Measurements from ENCODE around the gene AGAP1.

Gene AGAP1

DNA sequence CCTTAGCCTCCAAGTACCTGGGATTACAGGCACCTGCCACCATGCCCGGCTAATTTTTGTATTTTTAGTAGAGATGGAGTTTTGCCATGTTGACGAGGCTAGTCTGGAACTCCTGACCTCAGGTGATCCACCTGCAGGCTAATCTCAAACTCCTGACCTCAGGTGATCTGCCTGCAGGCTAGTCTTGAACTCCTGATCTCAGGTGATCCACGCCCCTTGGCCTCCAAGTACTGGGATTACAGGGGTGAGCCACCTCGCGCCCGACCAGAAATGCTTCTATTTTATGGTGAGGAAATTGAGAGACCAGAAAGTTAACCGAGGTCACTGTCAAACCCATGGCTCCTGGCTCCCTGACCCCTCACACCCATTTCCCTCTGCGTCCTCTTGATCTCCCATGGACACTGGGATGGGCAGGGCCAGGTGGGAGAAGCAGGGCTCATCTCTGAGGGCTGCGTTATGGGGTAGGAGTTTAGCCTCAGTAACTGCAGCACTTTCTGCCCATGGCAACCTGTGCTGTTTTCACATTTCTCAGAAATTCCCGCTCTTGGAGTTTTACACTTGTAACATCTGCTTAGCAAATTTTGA is 210.0 kb downstream of the AGAP1 start:
- no peak for DNase-seq (ENCODE audit: low read depth in 1 of 2, low spot score in 1 of 2)

- no peak for DNase-seq (ENCODE audit: low read depth in 1 of 2, low spot score in 1 of 2)
Measured at GRCh38 chr2:235705296-235705695, 211.5 kb downstream of the AGAP1 start.

GRCh38 chr2:235706506-235706905 is 212.7 kb downstream of the AGAP1 start:
- no peak for DNase-seq (ENCODE audit: low read depth in 1 of 2, low spot score in 1 of 2)

GRCh38 chr2:235707411-235708096 is 213.7 kb downstream of the AGAP1 start:
- DNase-seq (ENCODE audit: low read depth in 1 of 2, low spot score in 1 of 2) = no peak

DNA sequence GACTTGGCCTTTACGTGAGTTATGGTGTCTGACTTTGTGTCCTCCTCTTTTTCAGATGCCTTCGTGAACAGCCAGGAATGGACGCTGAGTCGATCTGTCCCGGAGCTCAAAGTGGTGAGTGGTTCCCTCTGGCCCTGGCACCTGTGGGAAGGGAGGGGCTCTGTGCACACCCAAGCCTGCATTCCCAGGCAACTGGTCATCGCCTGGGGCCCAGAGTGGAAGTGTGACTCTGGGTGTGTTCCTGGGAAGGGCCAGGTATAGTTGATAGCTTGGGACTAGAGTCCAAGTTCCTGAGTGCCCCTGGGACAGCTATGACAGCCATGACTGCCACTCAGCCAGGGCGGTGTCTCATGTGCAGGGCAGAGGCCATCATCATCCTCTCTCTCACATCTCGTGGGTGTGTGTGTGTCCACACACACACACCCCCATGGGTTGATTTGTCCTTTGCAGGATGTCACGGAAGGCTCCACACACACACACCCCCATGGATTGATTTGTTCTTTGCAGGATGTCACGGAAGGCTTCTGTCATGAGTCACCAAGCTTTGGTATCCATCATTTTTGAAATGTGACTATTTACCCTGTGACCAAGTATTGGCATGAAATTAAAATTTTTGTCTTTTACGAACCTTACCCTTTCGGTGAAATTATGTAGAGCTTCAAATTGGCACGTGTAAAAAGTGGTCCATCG is 215.4 kb downstream of the AGAP1 start:
- no peak for DNase-seq (ENCODE audit: low read depth in 1 of 2, low spot score in 1 of 2)

DNA sequence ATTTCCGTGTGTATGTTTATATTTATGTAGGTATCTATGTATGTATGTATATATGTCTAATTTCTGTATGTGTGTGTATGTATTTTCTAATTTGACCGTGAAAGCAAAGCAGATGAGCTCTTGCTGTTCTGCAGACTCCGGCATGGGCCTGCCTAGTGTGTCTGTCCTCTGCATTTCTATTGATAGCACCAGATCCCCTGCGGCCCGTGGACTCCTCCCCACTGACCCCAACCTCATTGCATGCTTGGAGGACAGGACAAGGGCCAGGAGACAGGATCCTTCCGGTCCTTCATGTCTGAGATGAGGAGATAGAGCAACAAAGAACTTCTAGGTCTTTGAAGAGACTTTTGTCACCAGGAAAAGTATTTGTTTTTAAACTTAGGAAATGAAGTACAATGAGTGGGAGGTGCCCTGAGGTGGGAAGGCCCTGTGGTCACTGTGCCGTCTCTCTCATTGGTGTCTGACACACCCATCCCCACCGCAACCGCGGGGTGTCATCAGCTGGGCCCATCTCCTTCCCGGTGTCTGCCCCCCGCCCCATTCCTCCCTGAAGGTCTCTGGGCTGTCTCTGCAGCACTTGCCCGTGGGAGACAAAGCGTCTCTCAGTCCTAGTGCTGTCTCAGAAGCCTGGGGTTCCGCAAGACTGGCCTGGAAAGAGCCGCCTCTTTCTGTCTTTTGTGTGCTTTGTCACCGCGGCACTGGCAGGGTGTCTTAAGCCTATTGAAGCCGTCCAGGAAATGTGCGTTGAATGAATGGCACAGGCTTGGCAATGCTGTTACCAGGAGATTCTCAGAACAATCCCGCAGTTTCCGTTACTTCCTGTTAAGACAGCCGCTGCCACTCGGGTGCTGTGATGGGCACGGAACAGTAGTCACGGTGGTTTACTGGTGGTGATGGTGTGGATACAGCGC is 216.4 kb downstream of the AGAP1 start:
- DNase-seq (ENCODE audit: low read depth in 1 of 2, low spot score in 1 of 2) = no peak

GRCh38 chr2:235710933-235711332 is 217.1 kb downstream of the AGAP1 start:
- no peak for DNase-seq (ENCODE audit: low read depth in 1 of 2, low spot score in 1 of 2)

- DNase-seq (ENCODE audit: low read depth in 1 of 2, low spot score in 1 of 2) = no peak
Measured at GRCh38 chr2:235711527-235711926, 217.7 kb downstream of the AGAP1 start.

DNA sequence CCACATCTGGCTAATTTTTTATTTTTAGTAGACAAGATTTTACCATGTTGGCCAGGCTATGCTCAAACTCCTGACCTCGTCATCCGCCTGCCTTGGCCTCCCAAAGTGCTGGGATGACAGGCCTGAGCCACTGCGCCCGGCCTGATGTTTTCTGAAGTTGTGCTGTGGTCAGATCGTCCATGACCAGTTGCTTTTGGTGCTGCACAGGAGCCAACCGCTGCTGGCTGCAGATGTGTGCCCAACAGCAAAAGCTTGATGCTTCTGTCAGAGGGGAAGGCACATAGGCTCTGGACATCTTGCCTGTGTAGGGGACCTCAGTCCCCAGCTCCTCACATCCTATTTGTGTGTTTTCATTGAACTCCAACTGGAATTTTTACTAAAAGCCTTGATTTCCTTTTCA is 218.3 kb downstream of the AGAP1 start:
- DNase-seq (ENCODE audit: low read depth in 1 of 2, low spot score in 1 of 2) = no peak

DNA sequence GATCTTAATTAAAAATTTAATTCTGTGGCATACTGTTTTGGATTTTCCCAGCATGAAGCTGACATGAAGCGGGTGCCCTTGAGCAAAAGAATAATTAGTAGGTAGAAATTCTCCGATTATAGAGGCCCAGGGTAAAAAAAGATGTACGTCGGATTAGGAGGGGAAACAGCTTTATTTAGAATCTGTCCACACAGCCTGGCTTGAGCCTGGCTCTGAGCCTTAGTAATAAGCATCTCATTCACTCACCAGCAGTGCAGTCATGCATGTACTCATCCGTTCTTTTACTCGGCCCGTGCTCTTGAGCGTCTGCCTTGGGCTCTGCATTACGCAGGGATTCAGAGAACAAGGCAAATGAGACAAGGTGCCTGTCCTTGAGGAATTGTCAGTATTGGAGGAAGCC is 219.3 kb downstream of the AGAP1 start:
- no peak for DNase-seq (ENCODE audit: low read depth in 1 of 2, low spot score in 1 of 2)

- no peak for DNase-seq (ENCODE audit: low read depth in 1 of 2, low spot score in 1 of 2)
Measured at GRCh38 chr2:235715601-235716000, 221.8 kb downstream of the AGAP1 start.

DNA sequence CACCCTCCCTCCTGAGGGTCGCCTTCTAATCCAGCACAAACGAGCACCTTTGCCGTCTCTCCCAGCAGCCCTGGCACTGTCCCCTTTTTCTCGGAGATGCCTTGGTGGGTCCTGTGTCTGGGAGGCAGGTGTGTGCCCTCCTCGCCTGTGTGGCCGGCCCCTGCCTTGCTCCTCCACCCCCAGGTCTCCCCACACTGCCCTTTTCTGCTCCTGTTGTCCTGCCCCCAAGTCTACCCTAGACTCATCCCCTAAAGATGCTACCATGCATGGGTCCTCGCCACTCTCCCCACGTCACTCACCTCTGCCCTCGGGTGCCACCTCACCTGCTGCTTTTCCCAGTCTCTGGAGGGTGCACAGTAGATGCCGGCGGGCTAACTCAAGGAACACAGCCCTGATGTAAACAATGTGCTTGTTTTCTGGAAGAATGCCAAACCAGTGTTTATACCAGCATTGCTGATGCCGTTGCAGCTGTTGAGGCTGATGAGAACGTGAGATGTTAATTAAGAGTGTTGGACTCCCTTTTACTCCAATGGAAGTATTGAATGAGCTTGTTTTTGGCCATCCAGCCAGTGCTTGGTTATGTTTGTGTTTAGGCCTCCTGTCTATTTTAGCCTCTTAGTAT is 223.1 kb downstream of the AGAP1 start:
- no peak for DNase-seq (ENCODE audit: low read depth in 1 of 2, low spot score in 1 of 2)

- no peak for DNase-seq (ENCODE audit: low read depth in 1 of 2, low spot score in 1 of 2)
Measured at GRCh38 chr2:235719146-235719942, 225.5 kb downstream of the AGAP1 start.

GRCh38 chr2:235721625-235722024 is 227.8 kb downstream of the AGAP1 start:
- no peak for DNase-seq (ENCODE audit: low read depth in 1 of 2, low spot score in 1 of 2)

DNA sequence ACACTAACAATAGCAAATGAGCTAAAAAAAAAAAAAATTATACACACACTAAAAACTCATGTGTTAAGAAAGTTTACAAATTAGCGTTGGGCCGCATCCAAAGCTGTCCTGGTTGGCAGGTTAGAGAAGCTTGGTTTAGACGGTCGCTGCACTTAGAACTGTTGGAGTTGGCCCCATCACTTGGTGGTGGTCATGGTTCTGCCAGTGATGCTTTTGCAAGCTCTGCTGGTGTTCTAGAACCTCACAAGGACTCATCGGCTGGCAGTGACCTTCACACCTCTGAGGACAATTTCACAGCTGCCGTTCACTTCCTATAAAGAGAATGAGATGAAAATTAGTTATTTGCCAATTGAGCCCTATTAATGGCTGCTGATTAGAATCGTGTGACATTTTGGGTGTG is 229.0 kb downstream of the AGAP1 start:
- no peak for DNase-seq (ENCODE audit: low read depth in 1 of 2, low spot score in 1 of 2)

DNA sequence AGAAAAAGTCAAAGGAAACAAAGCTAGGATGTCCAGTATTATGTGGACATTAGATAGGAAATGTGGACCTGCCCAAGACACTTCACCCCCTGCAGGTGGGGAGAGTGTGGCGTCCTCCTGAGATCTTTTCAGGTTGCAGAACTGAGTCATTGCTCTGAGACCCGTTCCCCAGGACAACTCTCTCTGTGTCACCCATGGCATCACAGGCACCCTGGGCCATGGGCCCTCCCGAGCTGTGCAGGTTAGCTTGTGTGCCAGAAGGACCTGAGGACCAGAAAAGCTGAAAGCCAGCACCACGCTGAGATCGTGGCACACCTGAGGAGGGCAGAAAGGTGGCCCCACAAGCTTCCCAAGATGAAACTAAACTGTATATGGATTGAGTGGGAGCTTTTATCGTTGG is 229.5 kb downstream of the AGAP1 start:
- no peak for DNase-seq (ENCODE audit: low read depth in 1 of 2, low spot score in 1 of 2)

- no peak for DNase-seq (ENCODE audit: low read depth in 1 of 2, low spot score in 1 of 2)
Measured at GRCh38 chr2:235723811-235724465, 230.1 kb downstream of the AGAP1 start.

DNA sequence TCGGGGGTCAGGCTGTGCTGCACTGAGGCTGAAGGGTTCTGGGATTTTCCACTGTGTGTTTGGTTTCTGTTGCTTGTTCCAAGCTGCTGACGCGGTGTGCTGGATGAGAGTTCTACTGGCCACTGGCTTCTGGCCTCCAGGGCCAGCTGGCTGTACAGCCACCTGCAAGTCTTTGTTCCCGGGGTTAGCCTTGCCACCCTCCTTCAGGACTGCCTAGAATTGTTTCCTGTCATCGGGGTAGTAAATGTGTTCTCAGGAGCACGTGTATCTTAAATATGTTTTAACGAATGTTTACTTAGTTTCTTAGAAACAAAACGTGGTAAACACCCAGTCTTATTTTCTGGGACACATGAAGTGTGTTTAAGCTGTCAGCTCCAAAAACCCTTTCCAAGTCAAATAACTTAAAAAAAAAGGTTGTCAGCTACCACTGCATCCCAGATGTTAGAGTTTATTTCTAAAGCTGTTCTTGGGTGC is 231.2 kb downstream of the AGAP1 start:
- no peak for DNase-seq (ENCODE audit: low read depth in 1 of 2, low spot score in 1 of 2)

GRCh38 chr2:235725841-235726240 is 232.0 kb downstream of the AGAP1 start:
- DNase-seq (ENCODE audit: low read depth in 1 of 2, low spot score in 1 of 2) = no peak

GRCh38 chr2:235726554-235726953 is 232.7 kb downstream of the AGAP1 start:
- DNase-seq (ENCODE audit: low read depth in 1 of 2, low spot score in 1 of 2) = no peak
